Suprapubic skin (tissue), 3 donors: Measurements from ENCODE around the gene DMKN.

Experiments
- CTCF ChIP-seq, 2 donors: fragments of 200-600 bp in 1 of 2; fragments of 450-650 bp in 1 of 2; sonication (generic) in 1 of 2; IDR thresholded peaks; one replicate each; pipeline ENCODE4 v1.5.1; 2016 to 2019; ENCODE audit warnings: antibody characterized with exemption in 2 of 2, mild to moderate bottlenecking in 1 of 2, moderate library complexity in 1 of 2
- EP300 ChIP-seq: sonication (generic); formaldehyde crosslinking; IDR thresholded peaks from one replicate; pipeline ENCODE4 v1.6.1; 2017; ENCODE audit warnings: antibody characterized with exemption
- POLR2A ChIP-seq, 2 donors: fragments of 450-650 bp; IDR thresholded peaks; one replicate each; pipeline ENCODE4 v1.6.1; 2017; ENCODE audit warnings: antibody characterized with exemption in 2 of 2, mild to moderate bottlenecking in 2 of 2, moderate library complexity in 2 of 2

DNA sequence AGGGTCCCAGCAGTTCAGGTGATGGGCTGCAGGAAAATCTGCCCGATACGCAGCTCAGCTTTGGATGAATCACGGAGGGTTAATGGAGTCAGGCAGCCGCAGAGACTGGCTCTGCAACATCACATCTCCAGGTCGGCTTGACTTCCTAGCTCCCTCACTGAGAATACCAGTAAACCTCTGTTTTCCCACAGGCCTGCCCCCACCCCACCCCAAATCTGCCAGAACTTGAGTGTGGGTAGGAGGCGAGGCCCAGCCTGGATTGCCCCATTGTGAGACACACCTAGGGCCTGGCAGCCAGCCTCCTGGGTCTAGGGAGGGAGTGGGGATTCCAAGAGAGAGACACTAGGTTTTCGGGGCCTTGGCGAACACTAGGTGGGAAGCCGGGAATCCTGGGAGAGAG, 19.5 kb downstream of the DMKN start:
- no peak for TF ChIP-seq CTCF (IDR thresholded peaks at IDR 0.05)
- no peak for TF ChIP-seq EP300
- no peak for TF ChIP-seq POLR2A (IDR thresholded peaks at IDR 0.05)
